GM12872 (cell line): ENCODE data around the gene CIROP.
A peak's percentile ranks its signal among the peaks of the same experiment; 100 is the strongest.

Experiments used
- TF ChIP-seq, protein P1 (sequence below): IDR thresholded peaks from 3 replicates; pipeline ENCODE4 v1.5.1; 2011; ENCODE audit warnings: low read depth, mild to moderate bottlenecking, low read length, moderate library complexity; ENCODE audit not compliant: insufficient read depth

CIROP gene

DNA sequence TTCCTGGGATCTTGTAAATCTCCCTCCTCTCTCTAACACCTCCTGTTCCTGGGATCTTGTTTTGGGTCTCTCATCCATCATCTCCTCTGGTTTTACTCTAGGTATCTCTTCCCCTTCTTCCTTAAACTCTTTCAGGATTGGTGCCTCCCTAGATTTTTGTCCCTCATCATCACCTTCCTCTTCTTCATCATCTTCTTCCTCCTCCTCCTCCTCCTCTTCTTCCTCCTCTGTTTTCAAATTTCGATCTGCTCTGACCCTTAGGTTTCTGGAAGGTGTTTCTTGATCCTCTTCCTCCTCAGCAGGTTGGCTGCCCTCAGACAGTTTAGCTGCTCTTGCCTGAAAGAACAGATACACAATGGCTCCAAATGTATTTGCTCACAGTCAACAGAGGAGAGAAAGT is 24.3 kb downstream of the CIROP start:
- TF ChIP-seq, protein P1, sequence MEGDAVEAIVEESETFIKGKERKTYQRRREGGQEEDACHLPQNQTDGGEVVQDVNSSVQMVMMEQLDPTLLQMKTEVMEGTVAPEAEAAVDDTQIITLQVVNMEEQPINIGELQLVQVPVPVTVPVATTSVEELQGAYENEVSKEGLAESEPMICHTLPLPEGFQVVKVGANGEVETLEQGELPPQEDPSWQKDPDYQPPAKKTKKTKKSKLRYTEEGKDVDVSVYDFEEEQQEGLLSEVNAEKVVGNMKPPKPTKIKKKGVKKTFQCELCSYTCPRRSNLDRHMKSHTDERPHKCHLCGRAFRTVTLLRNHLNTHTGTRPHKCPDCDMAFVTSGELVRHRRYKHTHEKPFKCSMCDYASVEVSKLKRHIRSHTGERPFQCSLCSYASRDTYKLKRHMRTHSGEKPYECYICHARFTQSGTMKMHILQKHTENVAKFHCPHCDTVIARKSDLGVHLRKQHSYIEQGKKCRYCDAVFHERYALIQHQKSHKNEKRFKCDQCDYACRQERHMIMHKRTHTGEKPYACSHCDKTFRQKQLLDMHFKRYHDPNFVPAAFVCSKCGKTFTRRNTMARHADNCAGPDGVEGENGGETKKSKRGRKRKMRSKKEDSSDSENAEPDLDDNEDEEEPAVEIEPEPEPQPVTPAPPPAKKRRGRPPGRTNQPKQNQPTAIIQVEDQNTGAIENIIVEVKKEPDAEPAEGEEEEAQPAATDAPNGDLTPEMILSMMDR: no peak

GRCh38 chr14:23079716-23080115 is 25.1 kb downstream of the CIROP start:
- TF ChIP-seq, protein P1: no peak

DNA sequence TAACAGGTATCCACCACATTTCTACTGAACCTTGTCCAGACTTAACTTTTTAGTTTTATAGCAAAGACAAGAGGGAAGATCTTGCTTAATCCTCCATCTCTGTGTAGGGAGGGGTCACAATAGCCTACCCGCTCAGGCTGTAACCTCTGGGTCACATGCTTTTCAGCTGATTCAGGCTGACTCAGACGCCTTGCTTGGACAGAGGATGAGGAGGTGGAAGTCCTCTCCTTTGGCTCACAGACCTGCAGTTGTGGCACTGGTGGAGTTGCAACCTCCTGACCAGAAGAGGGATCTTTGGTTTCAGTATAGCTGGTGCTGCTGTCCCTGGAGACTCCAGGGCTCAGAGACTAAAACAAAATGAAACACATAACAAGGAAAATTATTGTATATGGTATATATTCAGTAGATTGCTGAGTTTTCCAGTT is 26.1 kb downstream of the CIROP start:
- TF ChIP-seq, protein P1: no peak

DNA sequence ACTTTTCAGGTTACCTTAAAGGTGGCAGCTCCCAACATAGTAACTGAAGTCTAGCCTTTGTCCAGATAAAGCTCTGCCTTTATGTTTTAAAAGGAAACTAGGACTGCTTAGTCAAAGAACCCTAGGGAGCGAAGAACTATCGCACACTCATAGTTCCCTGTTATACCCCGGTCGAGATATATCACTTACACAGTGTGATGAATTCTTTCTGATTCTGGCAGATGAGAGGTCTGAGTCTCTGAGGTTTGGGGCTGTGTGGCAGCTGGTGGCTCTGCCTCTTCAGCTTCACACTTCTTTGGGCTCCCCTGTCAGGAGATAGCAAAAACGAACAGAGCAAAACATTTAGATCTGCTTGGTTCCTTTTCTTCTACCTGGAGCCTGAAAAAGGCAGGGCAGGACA is 26.8 kb downstream of the CIROP start:
- TF ChIP-seq, protein P1: no peak

DNA sequence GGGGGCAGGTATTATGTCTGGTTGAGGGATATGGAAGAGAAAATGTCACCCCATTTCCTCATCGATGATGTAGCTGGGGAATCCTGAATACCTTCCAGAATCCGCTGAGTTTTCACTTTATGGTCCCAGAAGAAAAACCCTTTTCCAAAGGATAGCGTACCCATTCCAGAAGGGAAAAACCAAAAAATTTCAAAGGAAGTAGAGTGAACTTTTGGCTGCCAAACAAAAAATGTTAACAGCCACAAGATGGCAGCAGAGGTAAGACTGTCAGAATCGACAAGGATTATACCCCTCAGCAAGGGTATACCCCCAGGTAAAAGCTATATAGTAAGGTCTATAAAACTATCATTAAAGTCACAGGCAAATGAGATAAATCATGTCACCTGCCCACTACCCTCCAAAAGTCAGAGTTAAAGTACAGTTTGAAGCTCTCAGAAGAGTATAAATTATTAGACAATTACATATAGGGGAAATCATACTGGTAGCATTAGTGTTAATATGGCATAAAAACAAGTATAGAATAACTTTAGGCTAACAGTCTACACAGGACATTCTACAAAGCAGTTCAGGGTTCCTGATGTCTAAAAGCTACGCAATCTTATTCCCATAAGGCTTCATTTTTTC is 27.9 kb downstream of the CIROP start:
- TF ChIP-seq, protein P1: peak; percentile 63

GRCh38 chr14:23074906-23075305 is 29.9 kb downstream of the CIROP start:
- TF ChIP-seq, protein P1: no peak

DNA sequence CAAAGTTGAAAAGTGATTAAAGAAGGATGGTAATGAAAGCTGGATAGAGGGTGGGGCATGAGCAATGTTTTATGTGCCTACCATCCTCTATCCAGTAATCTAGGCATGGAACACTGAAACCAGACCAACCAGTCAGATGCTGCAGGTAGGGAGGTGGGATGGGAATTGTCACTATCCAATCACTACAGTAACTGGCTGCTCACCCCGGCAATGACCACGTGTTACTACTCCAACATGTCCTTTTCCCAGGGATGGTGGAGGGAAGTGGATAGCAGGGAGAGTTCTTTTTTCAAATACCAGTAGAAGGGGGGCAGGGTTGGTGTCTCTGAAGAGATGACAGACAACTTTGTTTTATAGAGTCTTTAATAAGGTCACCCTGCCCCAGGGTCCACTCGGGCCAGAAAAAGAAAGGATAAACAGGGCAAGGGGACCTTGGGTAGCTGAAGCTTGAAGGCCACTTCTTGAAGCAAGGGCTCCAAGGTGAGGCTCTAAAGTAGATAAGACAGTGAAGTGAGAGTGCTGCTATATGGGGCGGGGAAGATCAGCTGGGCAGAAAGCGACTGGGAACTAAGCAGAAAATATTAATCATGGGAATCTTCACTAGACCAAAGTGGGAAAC is 32.8 kb downstream of the CIROP start:
- TF ChIP-seq, protein P1: no peak
